Breast epithelium (tissue), 3 donors: ENCODE results near the gene DPY19L3.

Source experiments
- POLR2A ChIP-seq: fragments of 450-650 bp; IDR thresholded peaks from one replicate; pipeline ENCODE4 v1.6.1; 2016; ENCODE audit warnings: antibody characterized with exemption, mild to moderate bottlenecking, moderate library complexity
- POLR2AphosphoS5 ChIP-seq, 3 donors: sonication (generic); formaldehyde crosslinking; IDR thresholded peaks; one replicate each; pipeline ENCODE4 v1.6.1; 2017; ENCODE audit warnings: antibody characterized with exemption in 3 of 3
- TF ChIP-seq, protein P1 (sequence below), 3 donors: fragments of 450-650 bp; IDR thresholded peaks; one replicate each; pipeline ENCODE4 v1.5.1; 2016 to 2017; ENCODE audit warnings: antibody characterized with exemption in 3 of 3, mild to moderate bottlenecking in 3 of 3, moderate library complexity in 3 of 3

DNA sequence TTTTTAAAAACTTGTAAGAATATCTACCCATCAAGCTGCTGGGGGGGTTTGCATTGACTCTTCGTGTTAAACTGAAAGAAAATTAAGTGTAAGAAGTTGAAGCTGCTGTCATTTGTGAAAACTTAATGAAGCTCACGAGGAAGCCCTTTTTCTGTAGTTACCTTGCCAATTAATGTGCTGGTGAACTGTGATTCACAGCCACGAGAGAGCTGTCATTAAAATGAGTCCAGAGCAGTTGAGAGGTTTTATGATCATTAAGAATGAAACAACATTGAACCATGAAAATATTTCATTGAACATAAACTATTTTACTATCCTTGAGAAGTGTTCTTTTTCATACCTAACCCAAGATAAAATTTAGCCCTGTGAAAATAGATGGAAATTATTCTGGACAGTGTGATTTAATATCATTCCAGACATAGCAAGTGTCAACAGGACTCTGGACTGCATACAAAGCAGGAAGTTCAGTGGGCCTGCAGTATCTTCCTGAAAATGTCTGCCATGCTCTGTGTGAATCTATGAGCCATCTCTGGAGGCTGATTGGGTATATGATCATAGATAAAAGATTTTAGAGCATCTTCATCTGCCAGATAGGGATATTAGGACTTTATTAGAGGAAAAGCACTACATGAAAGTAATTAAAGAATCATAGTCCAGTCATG is 53.8 kb downstream of the DPY19L3 start:
- no peak for TF ChIP-seq POLR2A
- TF ChIP-seq, protein P1, sequence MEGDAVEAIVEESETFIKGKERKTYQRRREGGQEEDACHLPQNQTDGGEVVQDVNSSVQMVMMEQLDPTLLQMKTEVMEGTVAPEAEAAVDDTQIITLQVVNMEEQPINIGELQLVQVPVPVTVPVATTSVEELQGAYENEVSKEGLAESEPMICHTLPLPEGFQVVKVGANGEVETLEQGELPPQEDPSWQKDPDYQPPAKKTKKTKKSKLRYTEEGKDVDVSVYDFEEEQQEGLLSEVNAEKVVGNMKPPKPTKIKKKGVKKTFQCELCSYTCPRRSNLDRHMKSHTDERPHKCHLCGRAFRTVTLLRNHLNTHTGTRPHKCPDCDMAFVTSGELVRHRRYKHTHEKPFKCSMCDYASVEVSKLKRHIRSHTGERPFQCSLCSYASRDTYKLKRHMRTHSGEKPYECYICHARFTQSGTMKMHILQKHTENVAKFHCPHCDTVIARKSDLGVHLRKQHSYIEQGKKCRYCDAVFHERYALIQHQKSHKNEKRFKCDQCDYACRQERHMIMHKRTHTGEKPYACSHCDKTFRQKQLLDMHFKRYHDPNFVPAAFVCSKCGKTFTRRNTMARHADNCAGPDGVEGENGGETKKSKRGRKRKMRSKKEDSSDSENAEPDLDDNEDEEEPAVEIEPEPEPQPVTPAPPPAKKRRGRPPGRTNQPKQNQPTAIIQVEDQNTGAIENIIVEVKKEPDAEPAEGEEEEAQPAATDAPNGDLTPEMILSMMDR (IDR thresholded peaks at IDR 0.05), result no peak
- TF ChIP-seq POLR2AphosphoS5 (IDR thresholded peaks at IDR 0.05), result no peak
